Large intestine (tissue), 3 donors: ENCODE data around the gene MYO16. TPM values are rescaled to one million over a fixed set of nuclear protein-coding genes. Genes with fewer than 3 reads are reported as not detected.

Source experiments
- DNase-seq, 2 donors: peaks; one replicate each; pipeline versions ENCODE4 v3.0.0 to v3.0.0-alpha.2; 2013
- H3K27ac ChIP-seq: one replicate; pipeline ENCODE4 v1.5.1; 2013; ENCODE audit warnings: low read length
- H3K27me3 ChIP-seq: 2 replicates; pipeline ENCODE4 v1.6.1; 2013; ENCODE audit warnings: low read length; ENCODE audit not compliant: control insufficient read depth, insufficient read depth
- H3K36me3 ChIP-seq: 2 replicates; pipeline ENCODE4 v1.6.1; 2013; ENCODE audit warnings: low read length; ENCODE audit not compliant: control insufficient read depth, insufficient read depth
- H3K4me1 ChIP-seq: one replicate; pipeline ENCODE4 v1.6.1; 2013; ENCODE audit warnings: low read length; ENCODE audit not compliant: control insufficient read depth, insufficient read depth
- H3K4me3 ChIP-seq: one replicate; pipeline ENCODE4 v1.5.1; 2013; ENCODE audit warnings: low read length
- H3K9me3 ChIP-seq: one replicate; pipeline ENCODE4 v1.6.1; 2013; ENCODE audit warnings: mild to moderate bottlenecking, low read depth, low read length, moderate library complexity; ENCODE audit not compliant: control insufficient read depth
- WGBS: methylation state at CpG from one replicate; pipeline ENCODE4 v1.1.5; 2013; ENCODE audit warnings: low lambda C conversion rate; ENCODE audit not compliant: insufficient coverage; 5-methylcytosine and 5-hydroxymethylcytosine counted together
- polyA plus RNA-seq: library from polyadenylated mRNA; unstranded; fragments of 120-200 nt; gene quantifications from one replicate; pipeline ENCODE4 v1.2.1, GENCODE V29; 2013

The MYO16 gene
- polyA plus RNA-seq, 1 donor = 0.27 TPM

DNA sequence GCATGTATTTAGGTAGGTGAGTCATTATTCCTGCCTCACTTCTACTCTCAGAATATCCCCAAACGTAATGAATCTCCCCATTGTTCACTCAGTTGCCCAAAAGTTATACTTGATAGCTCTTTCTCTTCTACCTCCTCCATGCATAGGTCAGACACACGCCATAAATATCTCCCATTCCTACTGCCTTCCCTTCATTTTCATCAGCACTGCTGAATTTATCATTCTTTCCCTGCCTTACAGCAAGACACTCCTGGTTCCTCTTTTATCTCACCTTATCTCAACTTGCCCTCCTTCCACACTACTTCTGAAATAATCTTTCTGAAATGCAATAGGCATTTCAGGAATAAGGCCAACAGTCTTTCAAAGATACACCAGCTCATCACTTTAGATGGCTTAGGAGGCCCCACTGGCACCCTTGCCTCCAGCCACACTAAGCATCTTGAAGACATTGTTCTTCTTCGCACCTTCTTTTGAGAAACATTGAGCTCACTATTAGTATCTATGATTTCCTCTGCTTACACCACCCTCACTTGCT, 333.9 kb downstream of the MYO16 start:
- H3K36me3 ChIP-seq = no peaks in the 10 kb centered on the region
- no peak overlapping the region for H3K27ac ChIP-seq
- no peaks in the 10 kb centered on the region for H3K9me3 ChIP-seq
- WGBS = 100% methylated on average over 1 of the region's 3 CpGs
- no peak overlapping the region for H3K4me3 ChIP-seq
- H3K27me3 ChIP-seq = no peaks in the 10 kb centered on the region
- DNase-seq = no peak
- H3K4me1 ChIP-seq = no peaks in the 10 kb centered on the region

DNA sequence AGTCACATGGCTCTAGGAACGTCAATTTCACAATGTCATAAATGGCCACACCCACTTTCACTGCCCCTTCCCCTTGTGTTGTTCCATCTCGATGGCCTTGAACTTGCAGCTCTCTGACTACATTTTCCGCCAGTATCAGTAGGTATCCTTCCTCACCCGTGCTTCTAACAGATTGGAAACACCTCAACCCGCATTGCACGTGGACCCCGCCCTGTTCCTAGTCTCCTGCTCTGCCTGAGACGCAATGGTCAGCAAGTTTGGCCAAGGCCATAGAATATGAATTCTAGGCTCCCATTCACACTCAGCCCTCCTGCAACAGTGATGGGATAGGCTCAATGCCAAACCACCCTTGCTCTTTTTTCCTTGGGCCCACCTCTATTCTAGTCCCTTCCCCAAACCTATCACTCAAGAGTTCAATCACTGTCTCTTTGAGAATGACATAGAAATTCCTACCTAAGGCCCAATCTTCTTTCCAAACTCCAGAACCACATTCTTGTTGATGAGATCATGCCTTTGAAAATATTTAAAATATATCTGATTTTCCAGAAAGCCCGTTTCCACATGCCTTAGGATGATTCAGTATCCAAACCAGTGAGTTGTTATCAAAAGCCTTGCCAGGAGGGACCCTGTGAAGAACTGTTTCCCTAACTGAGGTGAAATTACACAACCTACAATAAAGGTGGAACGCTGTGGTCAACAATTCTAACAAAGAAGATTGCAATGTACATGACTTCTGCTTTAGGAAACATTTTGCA, 334.6 kb downstream of the MYO16 start:
- no peaks in the 10 kb centered on the region for H3K9me3 ChIP-seq
- no peak overlapping the region for H3K4me3 ChIP-seq
- 91% methylated on average over 5 of the region's 10 CpGs for WGBS

DNA sequence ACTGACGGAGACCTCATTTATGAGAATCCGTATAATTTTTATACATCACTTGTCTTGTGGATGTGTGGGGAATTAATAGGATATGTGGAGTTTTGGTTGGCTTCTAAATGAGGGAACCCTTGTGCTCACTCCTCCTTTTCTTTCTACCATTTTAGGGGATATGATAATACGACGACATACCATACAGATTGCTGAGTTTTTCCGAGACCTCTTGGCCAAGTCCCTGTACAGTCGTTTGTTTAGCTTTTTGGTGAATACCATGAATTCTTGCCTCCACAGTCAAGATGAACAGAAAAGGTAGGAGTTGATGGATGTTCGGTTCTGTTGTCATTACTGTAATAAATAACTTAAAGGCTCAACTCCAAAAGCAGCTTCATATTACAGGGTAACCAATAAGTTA, 335.2 kb downstream of the MYO16 start:
- H3K27ac ChIP-seq = no peak overlapping the region
- no peaks in the 10 kb centered on the region for H3K4me1 ChIP-seq
- no peaks in the 10 kb centered on the region for H3K36me3 ChIP-seq
- WGBS = no CpG with 5 or more reads among the region's 7 CpGs
- no peaks in the 10 kb centered on the region for H3K9me3 ChIP-seq
- no peaks in the 10 kb centered on the region for H3K27me3 ChIP-seq
- no peak for DNase-seq
- H3K4me3 ChIP-seq = no peak overlapping the region

More for the DNA sequence above, 334.6 kb downstream of the MYO16 start:
- Histone ChIP-seq H3K27ac (no peak overlapping the region), H3K27me3 (no peaks in the 10 kb centered on the region), H3K4me1 (no peaks in the 10 kb centered on the region), H3K36me3 (no peaks in the 10 kb centered on the region)
- DNase-seq = no peak

DNA sequence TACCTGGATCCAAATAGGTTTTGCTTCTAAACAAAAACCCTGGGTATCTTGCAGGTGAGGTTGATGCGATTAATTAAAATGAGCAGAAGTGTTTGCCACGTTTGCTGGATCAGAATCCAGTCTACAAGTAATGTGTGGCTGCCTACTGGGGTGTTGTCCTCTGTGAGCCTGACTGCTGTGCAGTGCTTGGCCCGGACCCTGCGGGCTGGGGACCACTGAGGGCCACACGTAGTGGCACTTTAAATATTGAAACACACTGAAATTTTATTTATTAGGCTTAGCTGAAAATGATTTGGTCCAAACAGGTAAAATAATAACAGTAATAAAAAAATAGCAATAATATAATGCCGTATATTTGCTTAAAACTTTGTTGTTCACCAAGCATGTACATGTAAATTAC, 338.0 kb downstream of the MYO16 start:
- H3K4me3 ChIP-seq = no peak overlapping the region
- no peaks in the 10 kb centered on the region for H3K9me3 ChIP-seq
- WGBS = 83% methylated on average over 1 of the region's 6 CpGs
- no peaks in the 10 kb centered on the region for H3K4me1 ChIP-seq
- no peak for DNase-seq
- H3K27me3 ChIP-seq = no peaks in the 10 kb centered on the region
- no peaks in the 10 kb centered on the region for H3K36me3 ChIP-seq
- no peak overlapping the region for H3K27ac ChIP-seq

DNA sequence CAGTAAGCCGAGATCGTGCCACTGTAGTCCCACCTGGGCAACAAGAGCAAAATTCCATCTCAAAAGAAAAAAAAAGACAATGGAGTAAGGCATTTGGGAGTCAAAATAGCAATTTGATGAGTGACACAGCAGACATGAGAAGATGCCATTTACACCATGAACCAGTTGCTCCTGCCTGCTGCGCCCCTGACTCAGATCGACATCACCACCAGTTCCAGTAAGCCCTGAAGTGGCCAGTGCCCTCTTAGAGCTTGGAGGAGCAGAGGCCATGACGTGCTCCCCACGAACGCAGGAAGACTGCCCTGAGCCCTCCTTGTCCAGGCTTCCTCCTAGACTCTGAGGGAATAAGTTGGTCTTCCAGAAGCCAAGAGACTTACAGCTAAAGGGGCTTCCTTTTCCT, 339.2 kb downstream of the MYO16 start:
- Histone ChIP-seq H3K4me3 (no peak overlapping the region), H3K27me3 (no peaks in the 10 kb centered on the region), H3K27ac (no peak overlapping the region), H3K4me1 (no peaks in the 10 kb centered on the region), H3K36me3 (no peaks in the 10 kb centered on the region), H3K9me3 (no peaks in the 10 kb centered on the region)
- no CpG with 5 or more reads among the region's 7 CpGs for WGBS
- no peak for DNase-seq

GRCh38 chr13:108974686-108975085, 345.3 kb downstream of the MYO16 start:
- DNase-seq = no peak
- H3K4me3 ChIP-seq = no peak overlapping the region
- no peaks in the 10 kb centered on the region for H3K27me3 ChIP-seq

GRCh38 chr13:108980237-108980636, 350.8 kb downstream of the MYO16 start:
- WGBS = no CpG with 5 or more reads among the region's 5 CpGs

More at GRCh38 chr13:108974686-108975085, 345.3 kb downstream of the MYO16 start:
- no peak overlapping the region for H3K27ac ChIP-seq
- H3K9me3 ChIP-seq = no peaks in the 10 kb centered on the region
- H3K36me3 ChIP-seq = no peaks in the 10 kb centered on the region
- no peaks in the 10 kb centered on the region for H3K4me1 ChIP-seq

DNA sequence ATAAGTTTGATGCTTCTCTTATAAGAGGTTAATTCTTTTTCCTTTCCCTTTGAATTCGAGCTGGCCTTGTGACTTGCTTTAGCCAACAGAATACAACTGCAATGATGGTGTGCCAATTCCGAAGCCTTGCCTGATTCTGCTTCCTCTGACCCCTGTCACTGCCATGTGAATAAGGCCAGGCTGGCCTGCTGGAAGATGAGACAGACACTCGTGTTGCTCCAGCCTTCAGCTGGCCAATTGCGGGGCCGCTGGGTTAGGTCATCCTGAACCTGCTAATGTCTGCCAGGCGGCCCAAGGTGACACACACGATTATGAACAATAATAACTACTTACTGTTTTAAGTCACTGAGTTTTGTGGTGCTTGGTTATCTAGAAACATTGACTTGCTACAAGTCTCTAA, 352.0 kb downstream of the MYO16 start:
- DNase-seq = no peak
- Histone ChIP-seq H3K27me3 (no peaks in the 10 kb centered on the region), H3K4me1 (no peaks in the 10 kb centered on the region), H3K36me3 (no peaks in the 10 kb centered on the region), H3K27ac (no peak overlapping the region), H3K4me3 (no peak overlapping the region), H3K9me3 (no peaks in the 10 kb centered on the region)
- WGBS = no CpG with 5 or more reads among the region's 7 CpGs

More at GRCh38 chr13:108980237-108980636, 350.8 kb downstream of the MYO16 start:
- no peaks in the 10 kb centered on the region for H3K36me3 ChIP-seq
- no peaks in the 10 kb centered on the region for H3K27me3 ChIP-seq
- H3K27ac ChIP-seq = no peak overlapping the region
- no peak overlapping the region for H3K4me3 ChIP-seq
- H3K9me3 ChIP-seq = no peaks in the 10 kb centered on the region
- no peak for DNase-seq
- H3K4me1 ChIP-seq = no peaks in the 10 kb centered on the region

DNA sequence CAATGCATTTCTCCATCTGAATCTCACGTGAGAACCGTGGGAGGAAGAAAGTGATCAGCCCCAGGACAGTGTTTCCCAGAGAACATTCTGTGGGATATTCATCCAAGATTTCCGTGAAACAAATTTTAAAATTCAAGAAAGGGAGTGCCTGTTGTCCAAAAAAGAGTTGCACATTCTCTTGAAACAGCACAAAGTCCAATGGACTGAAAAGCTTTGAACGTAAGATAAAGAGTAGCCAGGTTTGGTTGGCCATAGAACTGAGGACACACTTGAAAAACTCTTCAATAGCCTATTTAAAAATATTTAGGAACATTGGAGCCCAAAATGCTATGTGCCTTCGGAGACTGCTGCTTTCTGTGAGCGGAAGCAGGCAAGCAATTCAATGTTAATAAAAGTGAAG, 353.9 kb downstream of the MYO16 start:
- H3K27ac ChIP-seq = no peak overlapping the region
- 89% methylated on average over 3 of the region's 6 CpGs for WGBS

DNA sequence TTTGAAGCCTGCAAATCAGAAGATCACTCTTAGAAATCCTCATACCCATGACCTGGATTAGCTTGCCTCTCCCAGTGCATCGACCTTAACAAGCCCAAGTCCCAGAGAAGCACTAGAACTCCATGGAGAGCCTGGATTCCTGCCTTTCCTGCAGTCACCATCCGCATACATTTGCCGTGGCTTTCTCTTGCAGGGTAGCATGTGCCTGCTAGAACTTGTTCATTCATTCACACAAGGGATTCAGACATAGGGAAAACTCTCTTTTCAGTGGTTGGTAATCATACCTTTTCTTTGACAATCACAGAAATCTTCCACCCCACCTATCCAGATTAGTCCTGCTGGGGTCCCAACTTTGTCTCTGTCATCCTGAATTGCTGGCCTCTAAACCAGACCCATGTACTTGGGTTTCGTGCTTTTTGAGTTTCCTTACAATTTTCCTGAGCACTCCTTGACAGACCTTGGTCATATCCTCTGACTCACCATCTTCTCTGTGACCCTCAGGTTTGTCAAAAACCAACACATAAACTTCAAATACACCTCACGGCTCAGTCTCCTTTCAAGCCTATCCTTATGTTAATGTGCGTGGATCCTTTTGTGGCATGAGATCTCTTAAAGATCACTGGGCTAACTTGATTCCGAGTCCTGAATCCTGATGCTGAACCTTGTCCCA, 355.0 kb downstream of the MYO16 start:
- WGBS = no CpG with 5 or more reads among the region's 7 CpGs

More for the DNA sequence above, 353.9 kb downstream of the MYO16 start:
- no peaks in the 10 kb centered on the region for H3K9me3 ChIP-seq
- H3K27me3 ChIP-seq = no peaks in the 10 kb centered on the region
- DNase-seq = no peak
- no peak overlapping the region for H3K4me3 ChIP-seq
- H3K36me3 ChIP-seq = no peaks in the 10 kb centered on the region
- no peaks in the 10 kb centered on the region for H3K4me1 ChIP-seq

More for the DNA sequence above, 355.0 kb downstream of the MYO16 start:
- no peak for DNase-seq
- Histone ChIP-seq H3K4me1 (no peaks in the 10 kb centered on the region), H3K36me3 (no peaks in the 10 kb centered on the region), H3K4me3 (no peak overlapping the region), H3K9me3 (no peaks in the 10 kb centered on the region), H3K27ac (no peak overlapping the region), H3K27me3 (no peaks in the 10 kb centered on the region)
